DOHH2 (cell line): ENCODE data around the gene OR10H3.

Experiments
- H3F3A ChIP-seq: fragments of 200-600 bp; sonication (generic), shearing (Covaris generic); 2 replicates; pipeline ENCODE4 v1.6.0; 2016; ENCODE audit warnings: antibody characterized with exemption, mild to moderate bottlenecking; ENCODE audit not compliant: control insufficient read depth, insufficient read depth
- H3K27ac ChIP-seq: fragments of 200-600 bp; sonication (generic); 2 replicates; pipeline ENCODE4 v1.5.1; 2014; ENCODE audit warnings: low read depth, mild to moderate bottlenecking, low read length, moderate library complexity
- H3K27me3 ChIP-seq: fragments of 200-600 bp; sonication (generic); 2 replicates; pipeline ENCODE4 v1.6.1; 2014; ENCODE audit warnings: mild to moderate bottlenecking, low read length, mixed read lengths; ENCODE audit not compliant: control insufficient read depth
- H3K36me3 ChIP-seq: fragments of 200-600 bp; sonication (generic); 2 replicates; pipeline ENCODE4 v1.6.1; 2014; ENCODE audit warnings: mild to moderate bottlenecking, low read length, moderate library complexity, mixed read lengths; ENCODE audit not compliant: control insufficient read depth
- H3K4me1 ChIP-seq: fragments of 200-600 bp; sonication (generic); 2 replicates; pipeline ENCODE4 v1.6.1; 2014; ENCODE audit warnings: mild to moderate bottlenecking, low read length, mixed read lengths; ENCODE audit not compliant: control insufficient read depth
- H3K4me2 ChIP-seq: fragments of 200-600 bp; sonication (generic); 2 replicates; pipeline ENCODE4 v1.6.0; 2014; ENCODE audit warnings: mild to moderate bottlenecking, low read length, moderate library complexity
- H3K4me3 ChIP-seq: fragments of 200-600 bp; sonication (generic); 2 replicates; pipeline ENCODE4 v1.5.1; 2014; ENCODE audit warnings: mild to moderate bottlenecking, low read length, mixed read lengths
- H3K79me2 ChIP-seq: fragments of 200-600 bp; sonication (generic); 2 replicates; pipeline ENCODE4 v1.6.1; 2014; ENCODE audit warnings: mild to moderate bottlenecking, low read length, mixed read lengths; ENCODE audit not compliant: control insufficient read depth
- H3K9me2 ChIP-seq: fragments of 200-600 bp; sonication (generic); replicated peaks from 2 replicates; pipeline ENCODE4 v1.6.1; 2014; ENCODE audit warnings: mild to moderate bottlenecking, low read length, mixed read lengths; ENCODE audit not compliant: control insufficient read depth
- H3K9me3 ChIP-seq: fragments of 200-600 bp; sonication (generic); 2 replicates; pipeline ENCODE4 v1.6.1; 2014; ENCODE audit warnings: antibody characterized with exemption, low read length, mixed read lengths; ENCODE audit not compliant: control insufficient read depth, insufficient read depth
- H4K20me1 ChIP-seq: fragments of 200-600 bp; sonication (generic); 2 replicates; pipeline ENCODE4 v1.6.0; 2014; ENCODE audit warnings: low read depth, mild to moderate bottlenecking, antibody characterized with exemption, low read length, moderate library complexity; ENCODE audit not compliant: control insufficient read depth, insufficient read depth
- CTCF ChIP-seq: fragments of 200-600 bp; sonication (generic); IDR thresholded peaks from one replicate; pipeline ENCODE4 v1.5.1; 2014; ENCODE audit warnings: antibody characterized with exemption, mild to moderate bottlenecking, low read depth, low read length; ENCODE audit not compliant: poor library complexity, severe bottlenecking
- EZH2phosphoT487 ChIP-seq: fragments of 200-600 bp; sonication (generic); IDR thresholded peaks from 2 replicates; pipeline ENCODE4 v1.6.1; 2017; ENCODE audit warnings: borderline replicate concordance, mild to moderate bottlenecking, antibody characterized with exemption, low read length, moderate library complexity, mixed read lengths

Gene OR10H3

GRCh38 chr19:15730538-15730937 is 7.2 kb upstream of the OR10H3 start:
- no peaks in the 10 kb centered on the region for H3K4me1 ChIP-seq
- no peaks in the 10 kb centered on the region for H3F3A ChIP-seq
- no peak overlapping the region for H3K4me2 ChIP-seq
- no peaks in the 10 kb centered on the region for H3K9me2 ChIP-seq
- no peaks in the 10 kb centered on the region for H3K27me3 ChIP-seq
- no peak overlapping the region for H3K4me3 ChIP-seq
- H3K36me3 ChIP-seq = no peaks in the 10 kb centered on the region
- TF ChIP-seq CTCF (no peak), EZH2phosphoT487 (no peak)
- H4K20me1 ChIP-seq = no peaks in the 10 kb centered on the region
- no peaks in the 10 kb centered on the region for H3K9me3 ChIP-seq
- no peak overlapping the region for H3K27ac ChIP-seq
- no peaks in the 10 kb centered on the region for H3K79me2 ChIP-seq

DNA sequence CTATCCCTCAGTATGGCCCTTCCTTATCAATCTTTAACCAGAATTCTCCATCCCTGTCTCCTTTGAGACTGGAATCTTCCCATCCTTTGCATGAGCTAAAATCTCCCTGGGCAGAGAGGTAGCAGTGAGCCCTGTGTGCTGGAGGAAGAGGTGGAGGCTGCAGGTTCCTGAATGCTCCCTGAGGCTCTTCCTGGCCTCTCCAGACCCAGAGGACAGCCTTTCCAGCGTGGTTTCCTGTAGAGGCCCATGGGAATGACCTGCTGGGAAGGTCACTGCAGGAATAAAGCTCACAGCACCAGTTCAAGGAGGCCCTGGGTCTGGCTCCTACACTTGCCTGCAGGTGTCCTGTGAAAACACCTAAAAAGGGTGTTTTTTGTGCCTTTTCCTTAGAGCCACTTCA is 5.4 kb upstream of the OR10H3 start:
- no peaks in the 10 kb centered on the region for H3K27me3 ChIP-seq

GRCh38 chr19:15733895-15734294 is 3.9 kb upstream of the OR10H3 start:
- Histone ChIP-seq H3K4me1 (no peaks in the 10 kb centered on the region), H3K79me2 (no peaks in the 10 kb centered on the region), H3K4me3 (no peak overlapping the region), H3K9me3 (no peaks in the 10 kb centered on the region), H3K36me3 (no peaks in the 10 kb centered on the region), H3F3A (no peaks in the 10 kb centered on the region), H3K4me2 (no peak overlapping the region), H3K9me2 (no peaks in the 10 kb centered on the region), H3K27me3 (no peaks in the 10 kb centered on the region; the same call in 1 of the 2 replicates), H4K20me1 (no peaks in the 10 kb centered on the region), H3K27ac (no peak overlapping the region)
- TF ChIP-seq EZH2phosphoT487 (no peak), CTCF (no peak)

More for the DNA sequence above, 5.4 kb upstream of the OR10H3 start:
- Histone ChIP-seq H3K4me1 (no peaks in the 10 kb centered on the region), H3K4me3 (no peak overlapping the region), H3K79me2 (no peaks in the 10 kb centered on the region), H3K27ac (no peak overlapping the region), H4K20me1 (no peaks in the 10 kb centered on the region), H3K36me3 (no peaks in the 10 kb centered on the region), H3K4me2 (no peak overlapping the region), H3K9me2 (no peaks in the 10 kb centered on the region), H3F3A (no peaks in the 10 kb centered on the region), H3K9me3 (no peaks in the 10 kb centered on the region)
- no peak for TF ChIP-seq EZH2phosphoT487
- TF ChIP-seq CTCF = no peak

DNA sequence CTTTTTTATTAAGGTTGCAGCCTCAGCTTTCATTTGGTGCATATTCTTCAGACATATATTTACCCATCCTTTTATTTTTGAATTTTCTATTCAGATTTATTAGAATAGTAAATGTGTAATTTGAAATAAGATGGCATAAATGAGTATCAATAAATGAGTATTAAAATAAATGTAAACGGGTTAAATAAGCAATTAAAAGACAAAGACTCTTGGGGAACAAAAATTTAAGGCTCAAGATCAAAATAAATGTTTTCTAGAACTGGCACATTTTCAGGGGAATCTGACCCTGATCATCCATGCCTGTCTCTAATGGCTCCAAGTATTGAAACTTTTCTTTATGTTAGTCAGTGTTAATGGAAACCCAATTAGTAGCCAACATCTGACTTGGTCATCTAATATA is 3.0 kb downstream of the OR10H3 start:
- no peaks in the 10 kb centered on the region for H3K4me1 ChIP-seq
- H3K4me3 ChIP-seq = no peak overlapping the region
- peaks cover 11% of the 10 kb centered on the region; the same call in 1 of the 2 replicates for H3K9me3 ChIP-seq
- TF ChIP-seq CTCF (no peak), EZH2phosphoT487 (no peak)
- H3K4me2 ChIP-seq = no peak overlapping the region
- H3K9me2 ChIP-seq = no peaks in the 10 kb centered on the region
- no peaks in the 10 kb centered on the region for H3F3A ChIP-seq
- H3K27ac ChIP-seq = no peak overlapping the region
- H3K27me3 ChIP-seq = no peaks in the 10 kb centered on the region; the same call in 1 of the 2 replicates
- H4K20me1 ChIP-seq = no peaks in the 10 kb centered on the region
- H3K36me3 ChIP-seq = no peaks in the 10 kb centered on the region
- no peaks in the 10 kb centered on the region for H3K79me2 ChIP-seq
